H54 (cell line): Measurements from ENCODE around the gene UBR4.

Experiments
- DNase-seq: peaks from one replicate; pipeline ENCODE4 v3.0.0; 2011; ENCODE audit warnings: low spot score, mixed read lengths; ENCODE audit not compliant: insufficient read length
- FAIRE-seq: peaks from 3 replicates; lab custom pipeline; 2011; peaks lifted over from hg19 to GRCh38; lab: Jason Lieb, UNC
- POLR2A ChIP-seq: IDR thresholded peaks from 2 replicates; pipeline ENCODE4 v1.6.1; 2011; ENCODE audit warnings: low read depth, mild to moderate bottlenecking, low read length

UBR4 gene

GRCh38 chr1:19076841-19077616 lies 133.0 kb downstream of the UBR4 start:
- no peak for DNase-seq
- no peak for TF ChIP-seq POLR2A
- FAIRE-seq: no peak

DNA sequence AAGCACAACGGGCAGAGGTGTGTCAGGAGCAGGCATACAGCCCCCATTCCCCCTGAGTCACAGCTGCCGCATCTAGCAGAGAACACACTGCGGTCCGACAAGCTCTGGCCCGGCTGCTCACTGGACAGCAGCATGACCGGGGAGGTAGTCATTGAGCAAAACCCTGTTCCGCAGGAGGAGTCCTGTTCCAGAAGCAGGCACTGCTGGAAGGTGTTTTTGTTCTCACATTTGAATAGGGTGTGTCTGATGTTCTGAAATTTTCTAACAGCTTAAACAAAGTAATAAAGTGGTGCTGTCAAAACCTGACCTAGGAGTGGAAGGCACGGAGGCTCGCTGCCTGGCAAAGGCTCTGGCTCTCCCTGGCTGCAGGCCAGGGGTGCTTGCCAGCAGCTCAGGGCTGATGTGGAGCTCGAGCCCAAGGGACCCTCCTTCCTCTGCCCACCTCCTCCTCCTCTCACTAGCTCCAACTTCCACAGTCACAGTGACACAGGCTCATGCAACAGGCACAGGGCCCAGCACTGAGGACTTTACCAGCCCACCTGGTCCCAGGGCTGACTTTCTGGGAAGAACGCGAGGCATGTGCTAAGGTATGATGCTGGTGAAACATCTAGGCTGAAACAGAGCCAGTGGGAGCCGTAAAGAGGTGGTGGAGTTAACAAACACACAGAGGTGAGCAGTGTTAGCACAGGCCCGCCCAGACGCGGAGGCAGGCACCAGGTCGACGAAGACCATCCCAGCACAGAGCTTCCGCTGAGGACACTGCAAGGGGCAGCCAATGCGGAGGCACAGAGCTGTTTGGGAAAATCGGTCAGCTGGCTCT lies 135.0 kb downstream of the UBR4 start:
- TF ChIP-seq POLR2A: no peak
- no peak for FAIRE-seq
- DNase-seq: no peak

DNA sequence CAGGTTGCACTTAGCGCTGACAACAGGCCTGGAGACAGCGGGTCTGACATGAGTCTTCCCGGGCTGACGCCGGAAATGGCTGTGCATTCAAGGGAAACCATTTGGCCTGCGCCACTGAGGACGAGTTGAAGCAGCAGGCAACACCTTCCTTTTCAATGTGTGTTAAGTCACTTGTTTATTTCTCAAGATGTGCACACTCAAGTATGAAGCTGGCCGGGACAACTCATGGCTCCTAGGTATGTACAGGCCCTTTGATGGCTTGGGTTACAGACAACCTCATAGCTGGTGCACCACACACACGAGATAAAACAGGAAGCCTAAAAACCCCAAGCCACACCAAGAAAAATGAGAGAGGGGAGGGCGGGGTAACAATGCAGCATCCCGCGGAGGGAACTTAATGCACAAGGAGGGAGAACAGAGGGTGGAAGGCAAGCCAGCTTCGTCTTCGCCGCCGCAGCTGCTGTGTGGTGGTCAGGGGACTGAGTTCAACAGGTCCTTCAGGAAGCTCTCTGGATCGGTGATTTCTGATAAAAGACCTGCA lies 135.6 kb downstream of the UBR4 start:
- TF ChIP-seq POLR2A: no peak
- FAIRE-seq: no peak

GRCh38 chr1:19073311-19074186 lies 136.5 kb downstream of the UBR4 start:
- FAIRE-seq (no peak), DNase-seq (no peak)
- no peak for TF ChIP-seq POLR2A

More for the DNA sequence above, 135.6 kb downstream of the UBR4 start:
- no peak for DNase-seq

- FAIRE-seq (no peak), DNase-seq (no peak)
- no peak for TF ChIP-seq POLR2A
Observed at GRCh38 chr1:19072285-19072981, 137.6 kb downstream of the UBR4 start.

GRCh38 chr1:19071674-19072281 lies 138.3 kb downstream of the UBR4 start:
- DNase-seq (no peak), FAIRE-seq (no peak)
- TF ChIP-seq POLR2A: no peak

DNA sequence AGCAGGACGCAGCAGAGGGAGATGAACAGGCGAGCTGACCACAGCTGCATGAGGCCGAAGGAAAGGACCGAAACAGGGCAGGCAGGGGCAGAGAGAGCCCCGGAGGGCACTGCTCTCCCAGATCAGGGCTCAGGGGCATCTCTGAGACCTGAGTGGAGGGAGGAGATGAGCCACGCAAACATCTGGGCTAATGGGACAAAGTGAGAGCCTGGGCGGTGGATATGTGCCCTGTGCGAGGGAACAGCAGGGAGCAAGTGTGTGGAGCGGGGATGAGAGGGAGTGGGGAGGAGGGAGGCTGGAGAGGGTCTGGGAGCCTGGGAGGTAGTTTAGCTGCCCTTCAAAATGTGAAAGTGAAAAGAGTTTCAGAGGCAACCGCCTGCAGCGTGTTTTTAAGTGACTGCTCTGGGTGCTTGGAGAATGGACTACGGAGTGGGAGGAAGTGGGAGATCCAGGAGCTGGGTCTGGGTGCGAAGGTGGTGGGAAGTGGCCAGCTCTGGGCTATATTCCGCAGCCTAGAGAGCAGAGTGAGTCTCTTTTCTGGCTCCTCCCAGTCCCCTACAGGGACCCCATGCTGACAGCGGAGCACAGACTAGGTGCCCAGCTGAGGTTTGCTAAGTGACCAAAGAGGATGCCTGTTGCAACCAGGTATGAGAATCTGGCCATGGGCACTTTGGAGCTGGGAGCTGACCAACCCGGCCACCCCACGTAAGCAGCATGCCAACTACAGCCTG lies 139.0 kb downstream of the UBR4 start:
- FAIRE-seq (no peak), DNase-seq (no peak)
- no peak for TF ChIP-seq POLR2A

DNA sequence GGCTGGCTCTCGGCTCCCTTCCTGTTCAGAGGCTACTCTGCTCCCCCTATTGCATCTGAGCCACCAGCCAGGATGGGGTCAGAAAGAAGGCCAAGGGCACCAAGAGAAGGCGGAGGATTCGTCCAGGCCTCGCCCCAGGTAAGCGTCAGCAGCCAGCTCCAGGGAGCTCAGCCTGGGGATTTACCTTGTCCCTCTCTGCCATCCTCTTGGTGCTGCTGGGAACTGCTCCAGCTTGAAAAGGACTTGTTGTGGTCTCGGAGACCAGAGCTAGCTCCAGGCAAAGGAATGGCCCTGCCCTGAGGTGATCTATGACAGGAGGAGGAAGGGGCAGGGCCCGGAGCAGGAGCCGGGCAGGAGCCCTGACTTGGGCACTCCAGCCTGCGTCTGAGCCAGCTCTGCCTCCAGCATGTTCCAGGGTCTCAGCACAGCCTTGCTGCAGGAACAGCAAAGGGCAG lies 139.8 kb downstream of the UBR4 start:
- no peak for TF ChIP-seq POLR2A
- FAIRE-seq (no peak), DNase-seq (no peak)

GRCh38 chr1:19068639-19069276 lies 141.3 kb downstream of the UBR4 start:
- FAIRE-seq (no peak), DNase-seq (no peak)

DNA sequence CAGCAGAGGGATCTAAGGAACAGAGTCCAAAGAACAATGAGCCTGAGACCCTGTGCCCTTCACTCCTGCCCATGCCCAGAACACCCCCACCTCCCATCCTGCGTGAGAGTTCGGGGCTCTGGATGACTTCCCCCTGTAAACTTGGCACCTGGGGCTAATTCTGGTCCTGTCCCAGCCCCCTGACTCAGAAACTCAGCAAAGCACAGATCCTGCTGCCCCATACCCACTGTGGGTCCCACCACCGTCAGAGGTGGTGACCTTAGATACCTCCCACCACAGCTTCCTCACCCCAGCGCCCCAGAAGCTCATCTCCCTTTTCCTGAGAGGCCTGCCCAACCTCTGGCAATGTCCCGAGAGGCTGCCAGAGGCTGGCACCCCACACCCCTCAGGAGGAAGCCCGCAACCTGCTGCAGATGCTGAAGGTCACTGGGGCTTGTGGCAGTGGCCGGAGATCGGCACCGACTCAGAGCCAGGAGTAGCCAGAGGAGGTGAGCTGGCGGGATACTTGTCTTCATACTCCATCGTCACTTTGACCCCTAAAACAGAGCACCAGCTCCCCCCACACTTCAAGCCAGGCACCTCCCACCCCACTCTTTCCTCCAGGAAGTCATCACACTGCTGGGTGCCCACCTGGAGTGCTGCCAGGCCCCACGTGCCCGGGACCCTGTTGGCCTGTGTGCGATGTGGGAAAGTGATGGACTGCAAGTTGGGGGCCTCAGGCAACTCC lies 142.0 kb downstream of the UBR4 start:
- TF ChIP-seq POLR2A: no peak
- FAIRE-seq (no peak), DNase-seq (no peak)

More at GRCh38 chr1:19068639-19069276, 141.3 kb downstream of the UBR4 start:
- TF ChIP-seq POLR2A: no peak
